Stimulated activated CD4-positive, alpha-beta T cell treated with anti-CD3 and anti-CD28 coated beads, Interleukin-4, amount 100 ng/mL, for 1 hour (primary cell): ENCODE measurements around the gene RNF144A.

Source experiments
- DNase-seq: peaks from one replicate; pipeline ENCODE4 v3.0.0-alpha.2; 2020

RNF144A gene

GRCh38 chr2:6951046-6951445 lies 33.8 kb downstream of the RNF144A start:
- no peak for DNase-seq

DNA sequence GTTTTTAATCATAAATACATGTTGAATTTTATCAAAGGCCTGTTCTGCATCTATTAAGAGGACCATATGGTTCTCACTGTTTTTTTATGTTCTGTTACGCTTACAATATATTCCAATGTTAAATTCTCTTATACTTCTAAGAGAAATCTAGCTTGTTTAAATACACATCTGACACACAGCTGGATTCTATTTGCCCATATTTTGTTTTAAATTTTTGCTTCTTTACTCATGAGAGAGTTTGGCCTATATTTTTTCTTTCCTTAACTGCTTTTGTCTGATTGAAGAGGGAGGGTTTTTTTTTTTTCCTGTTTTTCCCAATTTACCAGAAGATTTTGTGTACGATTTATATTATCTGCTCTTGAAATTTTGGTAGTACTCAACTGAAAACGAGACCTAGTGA lies 34.9 kb downstream of the RNF144A start:
- no peak for DNase-seq

- no peak for DNase-seq
Observed at GRCh38 chr2:6954586-6954985, 37.4 kb downstream of the RNF144A start.

- no peak for DNase-seq
Observed at GRCh38 chr2:6955511-6956136, 38.4 kb downstream of the RNF144A start.

- DNase-seq = no peak
Observed at GRCh38 chr2:6956566-6956965, 39.4 kb downstream of the RNF144A start.

GRCh38 chr2:6957031-6957714 lies 40.0 kb downstream of the RNF144A start:
- no peak for DNase-seq

DNA sequence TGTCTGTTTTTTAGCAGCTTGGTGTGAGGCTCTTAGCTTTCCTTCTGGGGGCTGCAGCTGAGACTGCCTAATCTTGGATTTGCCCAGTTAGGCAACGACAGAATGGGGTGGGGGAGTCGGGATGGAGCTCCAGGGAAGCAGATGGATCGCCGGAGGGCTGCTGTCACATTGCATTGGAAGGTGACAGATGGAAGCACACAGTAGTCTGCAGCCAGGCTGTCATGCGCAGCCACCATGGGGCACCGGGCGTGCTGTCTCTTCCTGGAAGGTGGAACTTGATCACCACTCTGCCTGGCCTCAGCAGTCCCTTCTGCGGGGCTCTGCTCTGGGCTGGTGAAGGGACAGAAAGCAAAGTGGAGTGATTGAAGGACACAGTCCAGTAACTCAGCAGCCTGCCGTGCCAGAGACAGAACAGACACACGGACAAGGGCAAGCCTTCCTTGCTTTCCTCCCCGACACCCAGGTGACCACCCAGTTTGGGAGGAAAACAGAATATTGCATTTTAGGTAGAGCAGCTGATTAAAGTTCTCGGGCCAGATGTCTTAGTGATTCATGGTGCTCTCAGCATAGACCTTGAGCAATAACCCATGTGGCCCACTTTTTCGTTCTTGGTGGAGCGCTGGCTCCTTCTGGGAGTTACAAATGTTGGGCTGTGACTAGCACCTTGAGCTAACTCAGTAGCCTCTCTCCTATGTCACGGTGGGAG lies 40.9 kb downstream of the RNF144A start:
- no peak for DNase-seq

DNA sequence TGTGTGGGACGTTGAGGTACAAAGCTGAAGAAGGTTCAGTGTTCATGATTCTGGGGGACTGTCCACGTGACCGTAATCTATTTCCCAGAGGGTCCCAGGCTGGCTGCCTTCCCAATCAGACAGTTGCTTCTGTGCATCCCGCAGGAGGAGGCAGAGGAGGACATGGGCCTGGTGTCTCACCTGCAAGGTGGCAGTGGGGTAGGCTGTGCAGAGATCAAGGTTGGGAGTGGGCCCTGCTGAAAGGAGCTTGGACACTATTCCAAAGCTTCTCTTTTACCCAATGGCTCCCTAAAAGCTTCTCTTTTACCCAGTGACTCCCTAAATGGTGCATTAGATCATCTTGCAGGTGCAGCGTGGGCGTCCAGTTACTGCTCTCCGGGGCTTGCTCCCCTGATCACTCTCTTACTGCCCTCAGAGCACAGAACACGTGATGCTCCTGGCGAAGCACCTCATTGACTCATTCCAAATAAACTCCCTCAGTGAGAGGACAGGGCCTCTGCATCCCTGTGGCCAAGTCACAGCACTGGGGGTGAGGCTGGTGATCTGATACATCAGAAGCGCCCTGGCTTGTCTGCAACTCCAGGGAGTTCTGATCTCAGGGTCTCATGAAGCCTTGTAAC lies 41.5 kb downstream of the RNF144A start:
- no peak for DNase-seq

GRCh38 chr2:6959751-6960150 lies 42.5 kb downstream of the RNF144A start:
- DNase-seq = no peak

- no peak for DNase-seq
Observed at GRCh38 chr2:6960659-6961058, 43.4 kb downstream of the RNF144A start.

GRCh38 chr2:6963727-6964126 lies 46.5 kb downstream of the RNF144A start:
- no peak for DNase-seq

DNA sequence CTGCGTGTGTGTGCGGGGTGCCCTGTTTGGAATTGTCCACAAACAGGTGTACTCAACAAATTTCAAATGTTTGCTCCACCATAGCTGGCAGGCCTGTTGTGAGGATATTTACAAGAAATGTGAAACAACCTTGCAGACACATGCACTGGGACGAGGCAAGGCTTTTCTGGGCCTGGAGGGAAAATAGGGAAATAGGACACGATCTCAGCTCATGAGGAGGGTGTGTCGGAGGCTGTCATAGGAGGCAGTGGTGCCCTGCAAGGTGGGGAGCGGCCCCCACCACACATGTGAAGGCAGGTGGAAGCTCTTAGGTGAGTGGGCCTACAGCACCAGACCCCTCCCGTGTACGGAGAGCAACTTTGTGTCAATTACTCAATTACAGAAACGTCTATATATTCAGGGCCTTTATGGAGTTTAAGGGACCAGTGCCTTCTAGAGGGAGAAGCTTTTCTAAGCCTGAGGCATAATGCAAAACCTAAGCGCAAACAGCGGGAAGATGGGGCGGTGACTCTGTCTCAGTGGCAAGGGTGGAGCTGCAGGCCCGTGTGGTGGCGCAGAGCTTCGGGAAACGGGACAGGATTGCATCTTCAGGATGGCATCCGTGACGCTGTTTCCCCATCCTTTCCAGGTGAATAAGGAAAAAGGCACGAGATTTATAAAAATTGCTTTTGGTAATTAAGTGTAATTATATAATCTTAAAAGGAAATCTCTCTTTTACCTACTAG lies 48.0 kb downstream of the RNF144A start:
- DNase-seq = no peak

- no peak for DNase-seq
Observed at GRCh38 chr2:6966446-6966940, 49.3 kb downstream of the RNF144A start.

- no peak for DNase-seq
Observed at GRCh38 chr2:6967301-6967700, 50.1 kb downstream of the RNF144A start.

DNA sequence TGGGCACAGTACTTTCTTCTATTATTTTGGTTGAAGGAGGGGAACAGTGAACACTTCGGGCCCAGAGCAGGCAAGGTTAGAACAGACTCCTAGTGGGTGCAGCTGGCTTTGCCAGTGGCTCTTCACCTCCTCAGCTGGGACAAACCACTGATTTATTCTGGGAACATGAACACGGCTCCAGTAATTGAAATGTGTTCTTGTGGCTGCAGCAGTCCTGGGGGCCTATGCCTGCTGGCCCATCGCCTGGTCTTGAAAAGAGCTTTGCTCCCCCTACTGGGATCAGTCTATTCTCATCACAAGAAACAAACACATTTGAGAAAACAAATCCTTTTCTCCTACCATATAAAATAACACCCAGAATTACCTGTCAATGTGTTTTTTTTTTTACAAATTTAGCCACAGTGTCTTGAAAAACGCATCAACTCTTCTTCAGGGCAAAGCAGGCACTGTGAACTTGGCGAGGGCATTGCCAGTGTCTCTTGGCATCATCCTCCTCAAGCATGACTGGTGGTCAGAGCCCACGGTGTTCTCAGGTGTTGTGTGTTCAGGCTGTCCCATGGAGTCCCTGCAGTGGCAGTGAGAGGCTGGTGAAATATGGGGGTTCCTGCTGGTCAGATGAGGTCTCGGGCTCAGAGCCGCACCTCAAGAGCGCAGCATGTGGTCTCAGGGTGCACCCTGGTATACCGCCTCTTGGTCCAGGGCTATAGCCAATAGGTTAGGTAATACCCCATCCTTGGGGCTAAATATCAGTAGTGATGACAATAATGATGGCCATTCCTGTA lies 51.3 kb downstream of the RNF144A start:
- no peak for DNase-seq

DNA sequence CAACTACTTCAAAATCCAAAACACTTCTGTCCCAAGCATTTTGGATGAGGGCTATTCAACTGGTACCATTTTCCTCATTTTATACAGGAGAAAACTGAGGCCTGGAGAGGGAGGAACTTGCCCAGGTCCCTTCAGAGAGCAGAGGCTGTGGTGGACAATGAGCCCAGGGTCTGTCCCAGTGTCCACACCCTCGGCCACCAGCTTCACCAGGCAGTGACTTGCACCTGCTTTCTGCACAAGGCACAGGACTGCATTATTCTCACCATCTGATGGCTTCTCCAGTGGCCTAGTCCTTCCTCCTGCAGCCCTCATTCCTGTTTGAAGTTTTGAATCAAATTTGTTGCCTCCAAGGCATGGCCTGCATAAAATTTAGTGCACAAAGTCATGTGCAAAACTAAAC lies 53.3 kb downstream of the RNF144A start:
- no peak for DNase-seq

- no peak for DNase-seq
Observed at GRCh38 chr2:6970976-6971480, 53.8 kb downstream of the RNF144A start.

- DNase-seq = no peak
Observed at GRCh38 chr2:6971502-6971901, 54.3 kb downstream of the RNF144A start.

DNA sequence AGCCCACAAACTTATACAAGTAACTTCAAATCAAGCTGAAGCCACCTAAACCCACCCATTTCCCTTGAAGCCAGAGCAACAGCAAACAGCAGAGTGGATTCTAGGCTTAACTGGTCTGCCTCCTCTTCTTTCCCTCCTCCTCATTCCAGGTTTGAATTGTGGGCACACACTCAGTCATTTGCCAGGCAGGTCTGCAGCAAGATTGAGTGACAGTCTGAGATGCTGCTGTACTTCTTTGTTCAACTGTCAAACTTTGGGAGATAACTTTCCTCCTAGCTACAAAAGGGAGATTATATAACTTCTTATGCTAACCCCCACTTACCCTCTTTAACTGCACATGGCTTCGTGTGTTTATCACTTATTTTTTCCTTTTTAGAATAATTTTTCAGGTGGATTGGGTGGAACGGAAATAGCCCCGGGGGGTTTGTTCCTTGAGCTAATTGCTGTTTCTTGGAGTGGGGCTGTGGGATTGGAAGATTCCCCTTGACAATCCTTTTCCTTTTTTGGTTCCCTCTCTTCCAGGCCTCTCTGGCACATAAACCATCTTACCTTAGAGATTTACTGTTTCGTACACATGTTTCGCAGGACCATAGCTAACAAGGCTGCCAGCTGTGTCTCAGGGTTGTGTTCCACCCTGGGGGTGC lies 55.0 kb downstream of the RNF144A start:
- no peak for DNase-seq

- no peak for DNase-seq
Observed at GRCh38 chr2:6973895-6974545, 56.8 kb downstream of the RNF144A start.

DNA sequence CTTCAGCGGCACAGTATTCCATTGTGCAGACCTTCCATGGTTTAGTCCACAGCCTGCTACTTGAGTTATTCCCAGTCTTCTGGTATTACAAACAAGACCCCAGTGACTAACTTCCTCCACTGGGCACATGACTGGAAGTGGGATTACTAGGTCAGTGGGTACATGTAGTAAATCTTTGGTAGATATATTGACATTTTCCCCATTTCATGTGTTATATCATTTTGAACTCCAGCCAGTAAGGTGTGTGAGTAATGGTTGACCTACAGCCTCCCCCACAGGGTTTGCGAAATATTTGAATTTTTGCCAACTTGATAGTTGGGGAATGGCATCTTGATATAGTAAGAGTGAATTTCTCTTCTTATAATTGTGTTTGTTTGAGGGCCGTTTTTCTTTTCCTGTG lies 58.8 kb downstream of the RNF144A start:
- DNase-seq = no peak
